HG03565 (cell line): ENCODE measurements around the gene GPSM1.

ENCODE experiments used
- ATAC-seq: cut with Tn5 transposase; IDR thresholded peaks from one replicate; pipeline ENCODE4 v1.9.1; 2021; ENCODE audit warnings: mild to moderate bottlenecking, moderate library complexity; ENCODE audit not compliant: unreplicated experiment

The GPSM1 gene

GRCh38 chr9:136358888-136359287, 31.5 kb downstream of the GPSM1 start:
- no peak for ATAC-seq

GRCh38 chr9:136359774-136360718, 32.7 kb downstream of the GPSM1 start:
- ATAC-seq = no peak

- no peak for ATAC-seq
Observed at GRCh38 chr9:136361047-136361753, 33.9 kb downstream of the GPSM1 start.

GRCh38 chr9:136361754-136362449, 34.6 kb downstream of the GPSM1 start:
- ATAC-seq = no peak

- no peak for ATAC-seq
Observed at GRCh38 chr9:136362450-136362784, 35.1 kb downstream of the GPSM1 start.

- peak; percentile 56 for ATAC-seq
Observed at GRCh38 chr9:136363106-136363948, 36.0 kb downstream of the GPSM1 start, which contains the start of gene DNLZ. TSS of gene DNLZ (minus strand) at chr9:136363744. CDS start at chr9:136363714, 30 bp downstream.

GRCh38 chr9:136363949-136364748, 36.8 kb downstream of the GPSM1 start:
- no peak for ATAC-seq

GRCh38 chr9:136364942-136365774, 37.8 kb downstream of the GPSM1 start:
- ATAC-seq = no peak

GRCh38 chr9:136365775-136366222, 38.5 kb downstream of the GPSM1 start:
- no peak for ATAC-seq

- no peak for ATAC-seq
Observed at GRCh38 chr9:136366826-136367225, 39.5 kb downstream of the GPSM1 start.

- ATAC-seq = no peak
Observed at GRCh38 chr9:136367296-136368145, 40.2 kb downstream of the GPSM1 start.

GRCh38 chr9:136368190-136368589, 40.9 kb downstream of the GPSM1 start:
- no peak for ATAC-seq

- ATAC-seq = no peak
Observed at GRCh38 chr9:136370037-136370436, 42.7 kb downstream of the GPSM1 start.

- no peak for ATAC-seq
Observed at GRCh38 chr9:136370687-136371532, 43.6 kb downstream of the GPSM1 start.

- ATAC-seq = no peak
Observed at GRCh38 chr9:136371533-136371880, 44.2 kb downstream of the GPSM1 start.

- ATAC-seq = no peak
Observed at GRCh38 chr9:136372006-136372405, 44.7 kb downstream of the GPSM1 start.
